HEK293T (cell line): ENCODE results near the gene NBEA.

Experiments
- ARNT ChIP-seq: fragments of 450-650 bp; IDR thresholded peaks from 2 replicates; pipeline ENCODE4 v1.6.1; 2017; ENCODE audit warnings: mild to moderate bottlenecking
- CTBP1 ChIP-seq: fragments of 450-650 bp; IDR thresholded peaks from 2 replicates; pipeline ENCODE4 v1.6.1; 2016; ENCODE audit warnings: borderline replicate concordance
- ELF4 ChIP-seq: fragments of 450-650 bp; IDR thresholded peaks from 2 replicates; pipeline ENCODE4 v1.6.1; 2017; ENCODE audit warnings: antibody characterized with exemption
- FOXM1 ChIP-seq: fragments of 450-650 bp; IDR thresholded peaks from 2 replicates; pipeline ENCODE4 v1.6.1; 2017; ENCODE audit warnings: mild to moderate bottlenecking, borderline replicate concordance
- HDGF ChIP-seq: fragments of 450-650 bp; IDR thresholded peaks from 2 replicates; pipeline ENCODE4 v1.6.1; 2017; ENCODE audit warnings: antibody characterized with exemption, borderline replicate concordance
- SP1 ChIP-seq: fragments of 450-650 bp; IDR thresholded peaks from 2 replicates; pipeline ENCODE4 v1.6.1; 2017
- TARDBP ChIP-seq: fragments of 450-650 bp; IDR thresholded peaks from 2 replicates; pipeline ENCODE4 v1.6.1; 2016

DNA sequence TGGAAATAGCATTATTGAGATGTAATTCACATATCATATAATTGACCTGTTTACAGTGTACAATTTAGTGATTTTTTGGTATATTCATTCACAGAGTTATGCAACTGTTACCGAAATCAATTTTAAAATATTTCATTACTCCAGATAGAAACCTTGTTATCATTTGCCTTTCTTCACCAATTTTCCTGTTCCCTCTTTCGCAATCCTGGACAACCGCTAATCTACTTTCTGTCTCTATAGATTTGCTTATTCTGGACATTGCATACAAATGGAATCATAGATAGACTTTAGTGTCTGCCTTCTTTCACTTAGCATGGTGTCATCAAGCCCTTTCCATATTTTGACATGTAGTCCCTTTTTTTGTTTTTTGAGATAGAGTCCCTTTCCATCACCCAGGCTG is 515.2 kb downstream of the NBEA start:
- no peak for TF ChIP-seq ELF4
- TF ChIP-seq CTBP1, result no peak
- TF ChIP-seq TARDBP, result no peak
- no peak for TF ChIP-seq HDGF
- no peak for TF ChIP-seq FOXM1
- no peak for TF ChIP-seq SP1
- no peak for TF ChIP-seq ARNT
